ENCODE data around the gene MICAL2.

The MICAL2 gene

GRCh38 chr11:12249590-12250260 is 139.3 kb downstream of the MICAL2 start:
- Histone ChIP-seq H3K27ac (ENCODE audit: low read depth, low read length) (no peak overlapping the region), H3K4me1 (ENCODE audit: control insufficient read depth, insufficient read depth, low read length, unreplicated experiment) (peaks cover 5% of the 10 kb centered on the region), H3K36me3 (ENCODE audit: insufficient read depth, low read length) (peaks cover 5% of the 10 kb centered on the region; the same call in 1 of the 2 replicates), H2AFZ (ENCODE audit: low read length, unreplicated experiment) (no peak overlapping the region), H3K27me3 (ENCODE audit: insufficient read depth, low read length) (no peaks in the 10 kb centered on the region), H3K79me2 (ENCODE audit: control insufficient read depth, insufficient read depth, low read length, unreplicated experiment) (no peaks in the 10 kb centered on the region), H3K4me3 (ENCODE audit: low read depth, low read length) (no peak overlapping the region)

GRCh38 chr11:12251666-12252560 is 141.5 kb downstream of the MICAL2 start:
- H3K4me3 ChIP-seq (ENCODE audit: low read depth, low read length): no peak overlapping the region
- H3K36me3 ChIP-seq (ENCODE audit: insufficient read depth, low read length): peaks cover 5% of the 10 kb centered on the region; the same call in 1 of the 2 replicates
- H2AFZ ChIP-seq (ENCODE audit: low read length, unreplicated experiment): no peak overlapping the region
- no peaks in the 10 kb centered on the region for H3K27me3 ChIP-seq (ENCODE audit: insufficient read depth, low read length)
- no peak overlapping the region for H3K27ac ChIP-seq (ENCODE audit: low read depth, low read length)
- no peaks in the 10 kb centered on the region for H3K4me1 ChIP-seq (ENCODE audit: control insufficient read depth, insufficient read depth, low read length, unreplicated experiment)
- H3K79me2 ChIP-seq (ENCODE audit: control insufficient read depth, insufficient read depth, low read length, unreplicated experiment): no peaks in the 10 kb centered on the region

GRCh38 chr11:12253843-12254281 is 143.5 kb downstream of the MICAL2 start:
- H3K27me3 ChIP-seq (ENCODE audit: insufficient read depth, low read length): no peaks in the 10 kb centered on the region
- H3K79me2 ChIP-seq (ENCODE audit: control insufficient read depth, insufficient read depth, low read length, unreplicated experiment): no peaks in the 10 kb centered on the region
- peaks cover 6% of the 10 kb centered on the region for H3K4me1 ChIP-seq (ENCODE audit: control insufficient read depth, insufficient read depth, low read length, unreplicated experiment)
- H3K4me3 ChIP-seq (ENCODE audit: low read depth, low read length): no peak overlapping the region
- no peak overlapping the region for H3K27ac ChIP-seq (ENCODE audit: low read depth, low read length)
- peaks cover 7% of the 10 kb centered on the region; the same call in 1 of the 2 replicates for H3K36me3 ChIP-seq (ENCODE audit: insufficient read depth, low read length)
- H2AFZ ChIP-seq (ENCODE audit: low read length, unreplicated experiment): no peak overlapping the region

- no peak overlapping the region for H3K27ac ChIP-seq (ENCODE audit: low read depth, low read length)
- H3K27me3 ChIP-seq (ENCODE audit: insufficient read depth, low read length): no peaks in the 10 kb centered on the region
- H3K36me3 ChIP-seq (ENCODE audit: insufficient read depth, low read length): peaks cover 5% of the 10 kb centered on the region; the same call in 1 of the 2 replicates
- no peak overlapping the region for H3K4me3 ChIP-seq (ENCODE audit: low read depth, low read length)
- no peaks in the 10 kb centered on the region for H3K79me2 ChIP-seq (ENCODE audit: control insufficient read depth, insufficient read depth, low read length, unreplicated experiment)
- peaks cover 6% of the 10 kb centered on the region for H3K4me1 ChIP-seq (ENCODE audit: control insufficient read depth, insufficient read depth, low read length, unreplicated experiment)
- H2AFZ ChIP-seq (ENCODE audit: low read length, unreplicated experiment): no peak overlapping the region
Measured at GRCh38 chr11:12258451-12258850, 148.1 kb downstream of the MICAL2 start.

GRCh38 chr11:12259956-12260355 is 149.6 kb downstream of the MICAL2 start:
- Histone ChIP-seq H3K27ac (ENCODE audit: low read depth, low read length) (no peak overlapping the region), H3K36me3 (ENCODE audit: insufficient read depth, low read length) (peaks cover 5% of the 10 kb centered on the region; the same call in 1 of the 2 replicates), H3K4me1 (ENCODE audit: control insufficient read depth, insufficient read depth, low read length, unreplicated experiment) (peaks cover 6% of the 10 kb centered on the region), H3K79me2 (ENCODE audit: control insufficient read depth, insufficient read depth, low read length, unreplicated experiment) (no peaks in the 10 kb centered on the region), H2AFZ (ENCODE audit: low read length, unreplicated experiment) (no peak overlapping the region), H3K27me3 (ENCODE audit: insufficient read depth, low read length) (no peaks in the 10 kb centered on the region), H3K4me3 (ENCODE audit: low read depth, low read length) (no peak overlapping the region)

GRCh38 chr11:12260731-12261521 is 150.5 kb downstream of the MICAL2 start:
- no peak overlapping the region for H3K27ac ChIP-seq (ENCODE audit: low read depth, low read length)
- peaks cover 5% of the 10 kb centered on the region; the same call in 1 of the 2 replicates for H3K36me3 ChIP-seq (ENCODE audit: insufficient read depth, low read length)
- no peak overlapping the region for H3K4me3 ChIP-seq (ENCODE audit: low read depth, low read length)

GRCh38 chr11:12261551-12261950 is 151.2 kb downstream of the MICAL2 start:
- no peaks in the 10 kb centered on the region for H3K79me2 ChIP-seq (ENCODE audit: control insufficient read depth, insufficient read depth, low read length, unreplicated experiment)
- H2AFZ ChIP-seq (ENCODE audit: low read length, unreplicated experiment): no peak overlapping the region
- H3K4me1 ChIP-seq (ENCODE audit: control insufficient read depth, insufficient read depth, low read length, unreplicated experiment): peaks cover 6% of the 10 kb centered on the region
- H3K27ac ChIP-seq (ENCODE audit: low read depth, low read length): no peak overlapping the region
- peaks cover 5% of the 10 kb centered on the region; the same call in 1 of the 2 replicates for H3K36me3 ChIP-seq (ENCODE audit: insufficient read depth, low read length)
- H3K27me3 ChIP-seq (ENCODE audit: insufficient read depth, low read length): no peaks in the 10 kb centered on the region
- H3K4me3 ChIP-seq (ENCODE audit: low read depth, low read length): no peak overlapping the region

More at GRCh38 chr11:12260731-12261521, 150.5 kb downstream of the MICAL2 start:
- no peak overlapping the region for H2AFZ ChIP-seq (ENCODE audit: low read length, unreplicated experiment)
- no peaks in the 10 kb centered on the region for H3K79me2 ChIP-seq (ENCODE audit: control insufficient read depth, insufficient read depth, low read length, unreplicated experiment)
- H3K4me1 ChIP-seq (ENCODE audit: control insufficient read depth, insufficient read depth, low read length, unreplicated experiment): peaks cover 6% of the 10 kb centered on the region
- H3K27me3 ChIP-seq (ENCODE audit: insufficient read depth, low read length): no peaks in the 10 kb centered on the region

GRCh38 chr11:12263141-12263693 is 152.8 kb downstream of the MICAL2 start:
- H3K4me1 ChIP-seq (ENCODE audit: control insufficient read depth, insufficient read depth, low read length, unreplicated experiment): peaks cover 6% of the 10 kb centered on the region
- H3K27ac ChIP-seq (ENCODE audit: low read depth, low read length): no peak overlapping the region
- H3K36me3 ChIP-seq (ENCODE audit: insufficient read depth, low read length): peaks cover 5% of the 10 kb centered on the region; the same call in 1 of the 2 replicates
- H2AFZ ChIP-seq (ENCODE audit: low read length, unreplicated experiment): no peak overlapping the region
- H3K27me3 ChIP-seq (ENCODE audit: insufficient read depth, low read length): no peaks in the 10 kb centered on the region
- H3K79me2 ChIP-seq (ENCODE audit: control insufficient read depth, insufficient read depth, low read length, unreplicated experiment): no peaks in the 10 kb centered on the region
- H3K4me3 ChIP-seq (ENCODE audit: low read depth, low read length): no peak overlapping the region

- no peak overlapping the region for H3K4me3 ChIP-seq (ENCODE audit: low read depth, low read length)
- no peak overlapping the region for H3K27ac ChIP-seq (ENCODE audit: low read depth, low read length)
- H3K79me2 ChIP-seq (ENCODE audit: control insufficient read depth, insufficient read depth, low read length, unreplicated experiment): no peaks in the 10 kb centered on the region
- no peak overlapping the region for H2AFZ ChIP-seq (ENCODE audit: low read length, unreplicated experiment)
- peaks cover 6% of the 10 kb centered on the region for H3K4me1 ChIP-seq (ENCODE audit: control insufficient read depth, insufficient read depth, low read length, unreplicated experiment)
- H3K36me3 ChIP-seq (ENCODE audit: insufficient read depth, low read length): no peaks in the 10 kb centered on the region; the same call in 1 of the 2 replicates
- no peaks in the 10 kb centered on the region for H3K27me3 ChIP-seq (ENCODE audit: insufficient read depth, low read length)
Measured at GRCh38 chr11:12264361-12264760, 154.0 kb downstream of the MICAL2 start.

GRCh38 chr11:12266132-12266531 is 155.7 kb downstream of the MICAL2 start:
- Histone ChIP-seq H3K27me3 (ENCODE audit: insufficient read depth, low read length) (no peaks in the 10 kb centered on the region), H3K36me3 (ENCODE audit: insufficient read depth, low read length) (no peaks in the 10 kb centered on the region; the same call in 1 of the 2 replicates), H3K4me1 (ENCODE audit: control insufficient read depth, insufficient read depth, low read length, unreplicated experiment) (peaks cover 11% of the 10 kb centered on the region), H3K79me2 (ENCODE audit: control insufficient read depth, insufficient read depth, low read length, unreplicated experiment) (no peaks in the 10 kb centered on the region), H2AFZ (ENCODE audit: low read length, unreplicated experiment) (no peak overlapping the region), H3K4me3 (ENCODE audit: low read depth, low read length) (no peak overlapping the region), H3K27ac (ENCODE audit: low read depth, low read length) (no peak overlapping the region)
